RPMI8226 (cell line): Measurements from ENCODE around the gene MRPS18A.
"Not testable (repeated sequence)": the region's sequence is repeated elsewhere in the genome, so short reads cannot be mapped to it uniquely, and the experiment has no call there.

ENCODE experiments used
- DNase-seq: peaks from one replicate; pipeline ENCODE4 v3.0.0-alpha.2; 2015

Gene MRPS18A

DNA sequence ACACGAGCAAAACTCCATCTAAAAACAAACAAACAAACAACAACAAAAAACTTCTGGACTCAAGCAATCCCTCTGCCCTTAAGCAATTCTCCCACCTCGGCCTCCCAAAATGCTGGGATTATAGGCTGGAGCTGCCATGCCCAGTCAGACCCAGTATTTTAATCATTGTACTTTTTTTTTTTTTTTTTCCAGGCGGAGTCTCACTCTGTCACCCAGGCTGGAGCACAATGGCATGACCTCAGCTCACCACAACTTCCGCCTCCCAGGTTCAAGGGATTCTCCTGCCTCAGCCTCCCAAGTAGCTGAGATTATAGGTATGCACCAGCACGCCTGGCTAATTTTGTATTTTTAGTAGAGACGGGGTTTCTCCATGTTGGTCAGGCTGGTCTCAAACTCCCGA is 54.6 kb downstream of the MRPS18A start:
- not testable (repeated sequence) for DNase-seq

GRCh38 chr6:43630980-43631619 is 56.5 kb downstream of the MRPS18A start:
- no peak for DNase-seq

DNA sequence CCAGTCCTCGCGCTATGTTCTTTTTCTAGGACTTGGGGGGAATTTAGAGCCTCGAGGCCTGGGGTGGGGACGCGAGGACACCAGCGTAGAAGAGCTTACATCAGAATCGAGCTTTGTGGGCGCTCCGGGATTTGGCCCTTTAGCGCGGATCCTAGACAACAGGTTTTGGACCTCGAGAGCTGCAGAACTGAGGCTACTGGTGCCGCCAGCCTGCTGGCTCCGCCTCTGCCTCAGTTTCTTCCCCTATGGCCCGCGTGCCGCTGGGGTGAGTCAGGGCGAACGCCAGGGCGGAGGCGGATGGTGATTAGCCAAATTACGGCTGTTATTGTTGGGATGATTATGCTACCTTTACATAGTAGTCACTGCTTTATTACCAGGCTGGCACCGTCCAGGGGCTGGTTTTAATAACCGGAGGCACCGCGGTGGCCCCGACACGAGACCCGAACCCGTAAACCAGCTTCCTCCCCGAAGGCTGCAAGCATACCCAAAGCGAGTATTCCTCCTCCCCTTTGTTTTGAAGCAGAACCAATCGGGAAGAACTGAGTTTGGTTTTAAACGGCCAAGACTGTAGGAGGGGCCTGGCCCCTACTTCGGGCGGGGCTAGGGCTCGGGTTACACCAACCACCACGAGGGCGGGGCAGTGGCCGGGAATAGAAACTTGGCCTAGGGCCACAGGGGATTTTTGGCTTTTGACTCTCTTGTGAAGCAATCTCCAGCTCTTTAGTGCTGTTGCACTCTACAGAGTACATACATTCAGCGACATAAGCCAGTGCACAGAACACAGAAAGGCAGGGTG is 57.9 kb downstream of the MRPS18A start:
- DNase-seq, result peak; percentile 99

DNA sequence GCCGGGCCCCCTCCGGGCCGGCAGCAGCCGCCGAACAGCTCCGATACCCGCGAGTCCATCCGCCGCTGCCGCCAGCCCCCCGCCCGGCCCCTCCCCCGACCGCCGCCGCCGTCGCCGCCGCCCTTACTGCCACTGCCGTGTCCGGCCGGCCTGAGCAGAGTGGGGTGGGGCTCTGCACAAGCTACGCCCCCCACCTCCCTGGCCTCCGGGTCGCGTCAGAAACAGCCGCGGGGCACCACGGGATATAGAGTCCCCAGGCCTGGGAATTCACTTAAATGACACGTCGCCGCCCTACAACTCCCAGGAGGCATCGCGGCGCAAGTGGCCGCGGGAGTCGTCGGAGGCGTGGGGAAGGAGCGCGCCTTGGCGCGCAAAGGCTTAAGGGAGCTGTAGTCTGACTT is 58.5 kb downstream of the MRPS18A start, which contains the start of gene GTPBP2:
Gene GTPBP2, minus strand, starts transcription at position 161 of the 401 bp plus-strand sequence. Its CDS starts 102 bp downstream, at position 59.
- peak; percentile 99 for DNase-seq

- peak; percentile 52 for DNase-seq
Measured at GRCh38 chr6:43628393-43629103, 59.0 kb downstream of the MRPS18A start.

DNA sequence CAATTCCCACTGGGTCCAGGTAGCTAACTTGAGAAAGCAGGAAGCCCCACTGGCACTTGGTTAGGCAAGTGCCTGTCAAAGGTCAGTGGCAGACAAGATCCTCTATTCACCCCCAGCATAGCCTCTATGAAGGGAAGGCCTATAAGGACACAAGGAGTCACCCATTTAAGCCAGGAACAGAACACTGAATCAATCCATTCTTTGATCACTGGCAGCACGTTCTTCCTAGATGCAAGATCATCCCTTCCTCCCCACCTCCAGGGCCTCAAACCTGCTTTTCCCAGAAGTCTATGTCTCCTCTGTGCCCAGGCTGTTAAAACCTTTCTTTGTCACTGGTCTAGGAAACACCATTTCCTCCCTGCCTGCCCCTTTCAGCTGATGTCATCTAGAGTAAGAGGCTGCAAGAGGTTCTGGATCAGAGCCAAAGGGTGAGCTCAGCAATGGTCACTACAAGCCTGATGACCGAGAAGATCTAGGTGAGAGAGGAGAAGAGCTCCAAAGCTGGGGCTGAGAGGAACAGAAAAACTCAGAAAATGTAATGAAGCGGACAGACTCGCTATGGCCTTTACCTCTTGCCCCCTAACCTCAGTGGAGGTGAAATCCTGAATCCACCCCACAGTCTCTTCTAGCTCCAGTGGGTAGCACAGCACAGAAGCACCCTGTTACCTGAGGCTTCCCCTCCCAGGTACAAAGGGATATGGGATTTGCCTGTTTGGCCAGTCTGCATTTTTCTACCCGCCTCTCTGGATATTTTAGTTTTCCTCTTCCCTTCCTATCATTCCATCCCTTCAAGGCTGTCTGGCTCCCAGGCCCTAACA is 60.4 kb downstream of the MRPS18A start:
- DNase-seq, result peak; percentile 85

DNA sequence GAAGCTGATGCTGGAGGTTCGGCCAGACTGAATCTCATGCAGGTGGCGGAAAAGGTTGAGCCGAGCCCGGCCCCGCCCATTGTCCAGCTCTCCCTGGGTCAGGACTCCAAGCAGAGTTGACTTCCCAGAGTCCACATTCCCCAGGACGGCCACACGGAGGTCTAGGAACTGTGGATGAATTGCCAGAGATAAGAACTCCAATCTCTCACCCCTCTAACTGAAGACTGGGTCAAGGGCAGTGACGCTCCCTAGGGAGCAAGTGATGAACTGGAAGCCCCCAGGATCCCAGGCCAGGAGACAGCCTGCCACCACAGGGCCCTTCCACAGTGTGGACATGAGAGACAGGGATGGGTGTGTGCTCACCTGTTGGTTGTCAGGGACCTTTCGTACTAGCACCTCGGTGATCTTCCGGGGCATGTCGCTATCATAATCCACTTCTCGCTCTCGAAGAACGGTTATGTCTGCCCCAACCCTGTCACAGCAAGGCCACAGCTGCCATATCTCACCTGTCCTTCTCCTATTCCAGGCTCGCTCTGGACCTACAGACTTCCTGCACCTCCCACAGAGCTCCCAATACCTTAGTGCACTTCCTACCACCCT is 62.1 kb downstream of the MRPS18A start:
- DNase-seq, result no peak

DNA sequence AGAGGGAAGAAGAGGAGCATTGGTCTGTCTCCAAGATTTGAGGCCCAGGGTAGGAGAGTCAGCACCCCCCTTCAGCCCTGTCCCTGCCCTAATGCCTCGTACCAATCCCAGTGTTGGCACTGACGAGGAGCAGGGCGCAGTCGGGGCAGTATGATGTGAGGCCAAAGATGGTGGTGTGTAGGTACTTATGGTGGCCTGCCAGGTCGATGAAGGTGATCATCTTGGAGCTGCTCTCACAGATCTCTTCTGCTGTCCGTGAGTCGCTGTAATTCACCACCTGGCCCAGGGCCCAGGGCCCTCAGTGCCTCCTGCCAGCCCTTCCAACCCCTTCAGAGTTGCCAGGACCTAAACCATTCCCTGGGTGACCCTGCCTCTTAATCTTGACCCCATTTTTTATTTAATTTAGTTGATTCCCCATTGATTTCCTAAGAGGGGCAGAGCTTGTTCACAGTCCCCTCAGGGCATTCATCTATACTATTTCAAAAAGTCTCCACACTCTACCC is 62.8 kb downstream of the MRPS18A start:
- DNase-seq, result no peak

- no peak for DNase-seq
Measured at GRCh38 chr6:43623880-43624785, 63.5 kb downstream of the MRPS18A start.

DNA sequence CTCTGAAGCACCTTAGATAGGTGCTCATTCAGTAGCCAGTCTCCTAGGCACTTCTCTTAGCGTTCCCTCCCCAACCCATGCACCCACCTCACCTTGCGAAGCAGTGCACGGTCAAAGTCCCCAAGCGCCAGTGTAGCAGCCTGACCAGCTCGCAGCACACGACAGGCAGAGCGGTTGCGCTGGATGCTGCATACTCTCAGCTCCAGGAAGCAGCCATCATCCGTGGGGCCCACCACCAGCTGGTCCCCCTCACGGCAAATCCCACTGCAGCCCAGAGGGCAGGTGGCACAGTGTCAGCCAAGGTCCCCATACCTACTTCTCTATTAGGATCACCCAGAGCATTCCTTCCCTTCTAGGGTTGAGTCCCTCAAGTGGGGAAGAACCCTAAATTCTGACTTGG is 65.0 kb downstream of the MRPS18A start:
- DNase-seq, result no peak

- DNase-seq, result no peak
Measured at GRCh38 chr6:43621836-43622180, 65.8 kb downstream of the MRPS18A start.
